ENCODE results near the gene CENPC. TPM values are rescaled to one million over a fixed set of nuclear protein-coding genes. Genes with fewer than 3 reads are reported as not detected.
"Not testable (repeated sequence)": the region's sequence is repeated elsewhere in the genome, so short reads cannot be mapped to it uniquely, and the experiment has no call there.

The CENPC gene
- total RNA-seq, 1 donor from 2014 or later: 17.3 TPM

GRCh38 chr4:67550451-67550850 lies 5.1 kb upstream of the CENPC start:
- DNase-seq (ENCODE audit: low spot score): no peak

GRCh38 chr4:67549123-67549522 lies 3.8 kb upstream of the CENPC start:
- DNase-seq (ENCODE audit: low spot score): no peak

- DNase-seq (ENCODE audit: low spot score): no peak
Measured at GRCh38 chr4:67546971-67547370, 1.7 kb upstream of the CENPC start.

GRCh38 chr4:67546004-67546356 lies 677 bp upstream of the CENPC start:
- DNase-seq (ENCODE audit: low spot score): no peak

GRCh38 chr4:67542076-67542475 lies 3.2 kb downstream of the CENPC start:
- no peak for DNase-seq (ENCODE audit: low spot score)

GRCh38 chr4:67539830-67540229 lies 5.5 kb downstream of the CENPC start:
- DNase-seq (ENCODE audit: low spot score): no peak

- no peak for DNase-seq (ENCODE audit: low spot score)
Measured at GRCh38 chr4:67535280-67535840, 9.9 kb downstream of the CENPC start.

GRCh38 chr4:67533112-67533511 lies 12.2 kb downstream of the CENPC start:
- DNase-seq (ENCODE audit: low spot score): no peak

- not testable (repeated sequence) for DNase-seq (ENCODE audit: low spot score)
Measured at GRCh38 chr4:67532397-67532796, 12.9 kb downstream of the CENPC start.

GRCh38 chr4:67531379-67531962 lies 13.8 kb downstream of the CENPC start:
- DNase-seq (ENCODE audit: low spot score): no peak

GRCh38 chr4:67524140-67524539 lies 21.2 kb downstream of the CENPC start:
- not testable (repeated sequence) for DNase-seq (ENCODE audit: low spot score)

- DNase-seq (ENCODE audit: low spot score): no peak
Measured at GRCh38 chr4:67522851-67523671, 22.2 kb downstream of the CENPC start.

GRCh38 chr4:67522230-67522629 lies 23.1 kb downstream of the CENPC start:
- DNase-seq (ENCODE audit: low spot score): no peak

GRCh38 chr4:67521506-67521905 lies 23.8 kb downstream of the CENPC start:
- no peak for DNase-seq (ENCODE audit: low spot score)

GRCh38 chr4:67520141-67520540 lies 25.2 kb downstream of the CENPC start:
- no peak for DNase-seq (ENCODE audit: low spot score)

GRCh38 chr4:67512501-67512900 lies 32.8 kb downstream of the CENPC start:
- no peak for DNase-seq (ENCODE audit: low spot score)

- DNase-seq (ENCODE audit: low spot score): no peak
Measured at GRCh38 chr4:67500373-67500772, 44.9 kb downstream of the CENPC start.

GRCh38 chr4:67499799-67500198 lies 45.5 kb downstream of the CENPC start:
- DNase-seq (ENCODE audit: low spot score): no peak

GRCh38 chr4:67483868-67484602 lies 61.3 kb downstream of the CENPC start:
- DNase-seq (ENCODE audit: low spot score): no peak

- DNase-seq (ENCODE audit: low spot score): no peak
Measured at GRCh38 chr4:67480810-67481209, 64.5 kb downstream of the CENPC start.

GRCh38 chr4:67475155-67475554 lies 70.1 kb downstream of the CENPC start:
- DNase-seq (ENCODE audit: low spot score): no peak

- no peak for DNase-seq (ENCODE audit: low spot score)
Measured at GRCh38 chr4:67470871-67471270, 74.4 kb downstream of the CENPC start.

- no peak for DNase-seq (ENCODE audit: low spot score)
Measured at GRCh38 chr4:67468830-67469229, 76.5 kb downstream of the CENPC start.
